ENCODE data around the gene ADGRG4. TPM values are rescaled to one million over a fixed set of nuclear protein-coding genes. Genes with fewer than 3 reads are reported as not detected.
"Not testable (repeated sequence)": the region's sequence is repeated elsewhere in the genome, so short reads cannot be mapped to it uniquely, and the experiment has no call there.

ADGRG4 gene, protein sequence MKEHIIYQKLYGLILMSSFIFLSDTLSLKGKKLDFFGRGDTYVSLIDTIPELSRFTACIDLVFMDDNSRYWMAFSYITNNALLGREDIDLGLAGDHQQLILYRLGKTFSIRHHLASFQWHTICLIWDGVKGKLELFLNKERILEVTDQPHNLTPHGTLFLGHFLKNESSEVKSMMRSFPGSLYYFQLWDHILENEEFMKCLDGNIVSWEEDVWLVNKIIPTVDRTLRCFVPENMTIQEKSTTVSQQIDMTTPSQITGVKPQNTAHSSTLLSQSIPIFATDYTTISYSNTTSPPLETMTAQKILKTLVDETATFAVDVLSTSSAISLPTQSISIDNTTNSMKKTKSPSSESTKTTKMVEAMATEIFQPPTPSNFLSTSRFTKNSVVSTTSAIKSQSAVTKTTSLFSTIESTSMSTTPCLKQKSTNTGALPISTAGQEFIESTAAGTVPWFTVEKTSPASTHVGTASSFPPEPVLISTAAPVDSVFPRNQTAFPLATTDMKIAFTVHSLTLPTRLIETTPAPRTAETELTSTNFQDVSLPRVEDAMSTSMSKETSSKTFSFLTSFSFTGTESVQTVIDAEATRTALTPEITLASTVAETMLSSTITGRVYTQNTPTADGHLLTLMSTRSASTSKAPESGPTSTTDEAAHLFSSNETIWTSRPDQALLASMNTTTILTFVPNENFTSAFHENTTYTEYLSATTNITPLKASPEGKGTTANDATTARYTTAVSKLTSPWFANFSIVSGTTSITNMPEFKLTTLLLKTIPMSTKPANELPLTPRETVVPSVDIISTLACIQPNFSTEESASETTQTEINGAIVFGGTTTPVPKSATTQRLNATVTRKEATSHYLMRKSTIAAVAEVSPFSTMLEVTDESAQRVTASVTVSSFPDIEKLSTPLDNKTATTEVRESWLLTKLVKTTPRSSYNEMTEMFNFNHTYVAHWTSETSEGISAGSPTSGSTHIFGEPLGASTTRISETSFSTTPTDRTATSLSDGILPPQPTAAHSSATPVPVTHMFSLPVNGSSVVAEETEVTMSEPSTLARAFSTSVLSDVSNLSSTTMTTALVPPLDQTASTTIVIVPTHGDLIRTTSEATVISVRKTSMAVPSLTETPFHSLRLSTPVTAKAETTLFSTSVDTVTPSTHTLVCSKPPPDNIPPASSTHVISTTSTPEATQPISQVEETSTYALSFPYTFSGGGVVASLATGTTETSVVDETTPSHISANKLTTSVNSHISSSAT (N-terminal part only)
- not detected for total RNA-seq

DNA sequence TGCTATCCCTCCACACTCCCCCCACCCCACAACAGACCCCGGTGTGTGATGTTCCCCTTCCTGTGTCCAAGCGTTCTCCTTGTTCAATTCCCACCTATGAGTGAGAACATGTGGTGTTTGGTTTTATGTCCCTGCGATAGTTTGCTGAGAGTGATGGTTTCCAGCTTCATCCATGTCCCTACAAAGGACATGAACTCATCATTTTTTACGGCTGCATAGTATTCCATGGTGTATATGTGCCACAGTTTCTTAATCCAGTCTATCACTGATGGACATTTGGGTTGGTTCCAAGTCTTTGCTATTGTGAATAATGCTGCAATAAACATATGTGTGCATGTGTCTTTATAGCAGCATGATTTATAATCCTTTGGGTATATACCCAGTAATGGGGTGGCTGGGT, at the start of gene ADGRG4:
Gene ADGRG4 (plus strand): TSS at position 243 of the 400 bp plus-strand sequence. CDS start 7,815 bp downstream, outside the sequence.
- H3K36me3 Mint-ChIP-seq; H3K9me3 Mint-ChIP-seq; POLR2A ChIA-PET; H3K4me3 Mint-ChIP-seq; H3K4me1 Mint-ChIP-seq; H3K27ac Mint-ChIP-seq; ATAC-seq (ENCODE audit: low read depth); DNase-seq; H3K27me3 Mint-ChIP-seq: not testable (repeated sequence)

DNA sequence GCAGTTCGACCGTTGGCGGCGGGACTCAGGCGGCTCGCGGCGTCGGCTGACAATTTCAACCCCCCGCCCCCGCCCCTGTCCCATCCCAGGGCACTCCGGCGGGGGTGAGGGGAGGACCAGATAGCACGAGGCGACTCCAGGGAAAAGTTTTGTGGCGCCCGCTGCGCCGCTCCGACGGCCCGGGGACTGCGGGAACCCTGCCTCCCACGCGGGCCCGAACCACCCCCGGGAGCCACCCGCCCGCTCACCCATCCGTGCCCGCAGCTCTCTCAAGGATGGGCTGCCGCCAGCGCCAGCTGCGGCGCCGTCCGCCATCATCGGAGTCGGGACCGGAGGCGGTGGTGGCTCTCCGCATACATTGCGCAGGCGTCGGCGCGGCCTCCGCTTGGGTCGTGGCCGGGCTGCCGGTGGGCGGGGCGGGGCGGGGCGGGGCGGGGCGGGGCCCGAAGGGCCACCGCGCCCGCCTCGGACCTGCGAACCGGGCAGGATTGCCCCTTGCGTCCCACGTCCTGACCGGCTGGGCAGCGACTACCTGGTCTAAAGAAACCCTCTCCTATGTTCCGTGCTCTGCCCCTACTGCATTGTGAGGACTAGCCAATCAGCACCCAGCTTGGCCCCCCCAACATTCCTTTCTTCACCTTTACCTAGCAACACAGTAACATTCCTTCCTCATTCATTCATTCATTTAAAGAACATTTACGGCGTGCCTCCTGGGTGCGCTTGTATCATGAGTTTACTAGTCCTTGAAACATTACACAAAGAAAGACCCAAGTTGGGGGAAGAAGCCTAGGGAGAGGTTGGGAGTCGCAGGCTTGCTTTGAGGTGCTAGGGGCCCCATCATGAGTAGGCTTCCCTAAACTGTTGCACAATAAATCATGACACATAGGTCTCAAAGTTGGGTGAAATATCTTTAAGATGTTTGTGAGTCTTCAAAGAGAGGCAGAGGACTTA, 49.4 kb upstream of the ADGRG4 start, which contains the start of gene MAP7D3:
Gene MAP7D3 (minus strand): TSS at position 360 of the 951 bp plus-strand sequence. CDS start 42 bp downstream, at position 318.
- Mint-ChIP-seq H3K4me3 (peak within 1 kb of the TSS; percentile 95), H3K4me1 (peaks cover 9% of the 10 kb centered on the region), H3K27me3 (no peaks in the 10 kb centered on the region), H3K9me3 (no peaks in the 10 kb centered on the region), H3K36me3 (no peaks in the 10 kb centered on the region), H3K27ac (peak within 1 kb of the TSS; percentile 92)
- ATAC-seq (ENCODE audit: low read depth) (peak; percentile 91), DNase-seq (peak; percentile 69)
- POLR2A ChIA-PET: interaction anchor here (0.8 kb wide), 1 partner anchor 12 kb away, joined by 4 read pairs; no protein-coding TSS in a partner anchor

DNA sequence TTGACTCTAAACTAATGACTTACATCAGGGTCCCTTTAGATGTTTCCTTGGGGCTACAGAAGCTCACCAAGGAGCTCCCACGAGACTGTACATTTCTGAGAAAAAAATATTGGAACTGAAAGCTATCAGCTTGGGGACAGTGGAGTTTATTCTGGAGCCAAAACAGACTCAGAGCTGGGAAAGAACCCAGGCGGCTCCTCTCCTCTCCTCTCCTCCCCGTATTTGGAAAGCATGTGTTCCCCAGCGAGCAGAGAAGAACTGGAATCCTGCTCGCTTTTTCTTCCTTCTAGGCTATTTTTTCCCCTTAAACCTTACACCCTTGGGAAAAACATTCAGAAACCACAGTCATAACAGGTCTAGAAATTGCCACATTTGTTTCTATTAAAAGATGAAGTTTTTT, 45.2 kb upstream of the ADGRG4 start:
- no peak for DNase-seq
- Mint-ChIP-seq H3K27me3 (no peaks in the 10 kb centered on the region), H3K27ac (no peak overlapping the region), H3K4me3 (no peak overlapping the region), H3K4me1 (peaks cover 16% of the 10 kb centered on the region), H3K9me3 (no peaks in the 10 kb centered on the region), H3K36me3 (no peaks in the 10 kb centered on the region)
- ATAC-seq (ENCODE audit: low read depth): no peak
- POLR2A ChIA-PET: no interaction called here

DNA sequence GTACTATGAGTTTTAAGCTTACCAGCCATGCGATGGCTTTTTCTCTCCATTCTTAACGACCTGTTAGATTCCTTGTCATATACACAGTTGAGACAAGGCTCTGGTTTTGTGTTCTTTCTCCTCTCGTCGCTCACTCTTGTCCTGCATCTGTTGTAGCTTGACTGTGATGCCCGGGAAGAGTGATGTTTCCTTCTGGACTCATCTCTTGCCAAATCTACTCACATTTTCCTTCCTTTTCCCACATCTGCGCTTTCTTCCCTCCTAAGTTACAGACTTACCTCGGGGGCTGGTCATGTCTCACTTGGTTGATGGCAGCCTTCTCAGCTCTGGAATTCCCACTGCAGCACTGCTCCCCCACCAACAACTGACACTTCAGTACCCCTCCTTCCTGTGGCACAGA, 44.7 kb upstream of the ADGRG4 start:
- no peak overlapping the region for H3K27ac Mint-ChIP-seq
- H3K4me3 Mint-ChIP-seq: no peak overlapping the region
- no peaks in the 10 kb centered on the region for H3K9me3 Mint-ChIP-seq
- peaks cover 16% of the 10 kb centered on the region for H3K4me1 Mint-ChIP-seq
- no peaks in the 10 kb centered on the region for H3K27me3 Mint-ChIP-seq
- DNase-seq: no peak
- no peak for ATAC-seq (ENCODE audit: low read depth)
- POLR2A ChIA-PET: no interaction called here
- H3K36me3 Mint-ChIP-seq: no peaks in the 10 kb centered on the region

DNA sequence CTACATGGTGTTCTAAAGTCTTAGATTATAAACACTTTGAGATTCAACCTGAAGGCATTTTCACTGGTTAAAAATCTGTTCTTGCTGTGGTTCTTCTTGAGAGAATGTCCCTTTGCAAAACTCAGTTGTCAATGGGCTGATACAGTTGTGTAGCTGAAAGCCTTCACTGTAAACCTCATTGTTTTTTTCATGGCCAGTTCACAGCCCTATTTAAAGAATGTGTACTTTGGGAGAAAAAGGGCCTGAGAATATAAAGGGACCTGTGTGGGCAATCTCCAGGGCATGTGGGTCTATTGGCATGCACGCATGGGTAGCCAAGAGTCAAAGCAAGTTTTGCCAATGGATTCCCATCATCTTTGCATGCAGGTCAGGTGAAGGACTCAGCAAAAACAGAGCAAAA, 41.8 kb upstream of the ADGRG4 start:
- H3K36me3 Mint-ChIP-seq: no peaks in the 10 kb centered on the region
- no peak for DNase-seq
- peak overlapping the region; percentile 86 for H3K27ac Mint-ChIP-seq
- H3K27me3 Mint-ChIP-seq: no peaks in the 10 kb centered on the region
- peak overlapping the region; percentile 5 for H3K4me3 Mint-ChIP-seq
- POLR2A ChIA-PET: no interaction called here
- peaks cover 13% of the 10 kb centered on the region for H3K4me1 Mint-ChIP-seq
- H3K9me3 Mint-ChIP-seq: no peaks in the 10 kb centered on the region
- no peak for ATAC-seq (ENCODE audit: low read depth)

DNA sequence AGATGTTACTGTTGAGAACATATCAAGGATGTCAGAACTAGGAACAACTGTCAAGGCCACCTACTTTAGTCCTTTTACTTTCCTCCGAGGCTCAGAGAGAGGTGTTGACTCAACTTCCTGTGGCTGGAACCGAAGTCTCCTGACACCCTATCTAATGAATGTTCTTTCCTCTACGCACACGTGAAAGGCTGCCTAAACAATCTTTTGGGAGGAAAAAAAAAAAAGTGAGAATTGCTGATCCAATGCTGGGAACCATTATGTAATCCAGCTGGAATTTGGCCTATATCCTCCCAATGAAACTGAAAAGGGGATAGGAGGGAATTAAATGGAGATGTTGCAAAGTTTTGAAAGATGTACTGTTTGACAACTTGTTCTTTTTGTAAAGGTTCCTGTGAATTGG, 41.2 kb upstream of the ADGRG4 start:
- POLR2A ChIA-PET: no interaction called here
- peak overlapping the region; percentile 65 for H3K4me3 Mint-ChIP-seq
- H3K27ac Mint-ChIP-seq: peak overlapping the region; percentile 86

DNA sequence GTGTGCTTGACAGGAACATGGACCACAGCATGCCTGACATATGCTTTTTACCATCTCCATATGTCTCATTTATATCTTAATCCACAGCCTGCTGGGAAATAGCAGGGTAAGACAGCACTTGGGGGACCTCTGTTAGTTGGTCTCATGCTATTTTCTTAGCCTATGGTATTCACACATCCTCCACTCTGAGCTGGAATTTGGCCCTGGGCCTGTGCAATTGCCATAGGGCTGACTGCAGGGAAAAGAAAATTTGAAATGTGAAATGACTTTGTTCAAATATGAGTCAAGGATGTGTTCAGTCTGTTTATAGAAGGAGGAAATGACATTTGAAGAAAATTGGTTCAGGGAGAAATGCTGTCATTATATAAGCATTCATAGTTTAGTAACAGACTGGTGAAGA, 40.0 kb upstream of the ADGRG4 start:
- Mint-ChIP-seq H3K36me3 (no peaks in the 10 kb centered on the region), H3K9me3 (no peaks in the 10 kb centered on the region), H3K27me3 (no peaks in the 10 kb centered on the region), H3K27ac (no peak overlapping the region), H3K4me1 (peaks cover 13% of the 10 kb centered on the region), H3K4me3 (no peak overlapping the region)
- DNase-seq (no peak), ATAC-seq (ENCODE audit: low read depth) (no peak)
- POLR2A ChIA-PET: no interaction called here

More for the DNA sequence above, 41.2 kb upstream of the ADGRG4 start:
- ATAC-seq (ENCODE audit: low read depth) (peak; percentile 87), DNase-seq (no peak)
- Mint-ChIP-seq H3K36me3 (no peaks in the 10 kb centered on the region), H3K9me3 (no peaks in the 10 kb centered on the region), H3K4me1 (peaks cover 13% of the 10 kb centered on the region), H3K27me3 (no peaks in the 10 kb centered on the region)

DNA sequence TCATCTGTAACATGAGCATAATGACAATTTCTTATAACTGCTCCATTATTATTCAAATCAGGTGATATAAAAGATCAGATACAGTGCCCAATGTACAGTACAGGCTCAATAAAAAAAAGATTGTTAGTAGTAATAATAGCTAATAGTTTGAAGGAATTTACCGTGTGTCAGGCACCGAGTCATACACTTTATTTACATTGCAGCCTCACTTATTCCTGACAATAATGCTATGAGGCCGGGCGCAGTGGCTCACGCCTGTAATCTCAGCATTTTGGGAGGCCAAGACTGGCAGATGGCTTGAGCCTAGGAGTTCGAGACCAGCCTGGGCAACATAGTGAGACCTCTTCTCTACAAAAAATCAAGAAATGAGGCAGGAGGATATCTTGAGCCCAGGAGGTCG, 39.4 kb upstream of the ADGRG4 start:
- Mint-ChIP-seq H3K4me1 (peaks cover 13% of the 10 kb centered on the region), H3K36me3 (no peaks in the 10 kb centered on the region), H3K9me3 (no peaks in the 10 kb centered on the region), H3K27ac (no peak overlapping the region), H3K4me3 (no peak overlapping the region), H3K27me3 (no peaks in the 10 kb centered on the region)
- ATAC-seq (ENCODE audit: low read depth): no peak
- POLR2A ChIA-PET: no interaction called here
- DNase-seq: no peak

DNA sequence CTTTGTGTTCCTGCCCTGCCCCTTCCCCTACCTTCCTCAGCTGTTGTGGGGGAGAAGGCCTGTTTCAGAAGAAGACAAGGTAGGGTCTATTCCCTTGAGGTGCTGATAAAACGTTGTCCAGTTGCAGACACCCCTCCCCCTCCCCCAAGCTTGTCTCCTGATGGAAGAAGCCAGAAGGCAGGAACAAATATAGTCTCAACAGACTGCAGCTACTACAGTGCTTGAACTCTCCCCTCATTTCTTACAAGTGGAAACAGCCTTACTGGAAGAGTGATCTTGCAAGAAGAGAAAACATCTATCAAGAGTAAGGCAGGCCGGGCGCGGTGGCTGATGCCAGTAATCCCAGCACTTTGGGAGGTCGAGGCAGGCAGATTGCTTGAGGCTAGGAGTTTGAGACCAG, 38.5 kb upstream of the ADGRG4 start:
- H3K27me3 Mint-ChIP-seq: no peaks in the 10 kb centered on the region
- no peak overlapping the region for H3K4me3 Mint-ChIP-seq
- H3K9me3 Mint-ChIP-seq: no peaks in the 10 kb centered on the region
- H3K4me1 Mint-ChIP-seq: peaks cover 13% of the 10 kb centered on the region
- no peak for DNase-seq
- POLR2A ChIA-PET: no interaction called here
- peak overlapping the region; percentile 56 for H3K27ac Mint-ChIP-seq
- no peak for ATAC-seq (ENCODE audit: low read depth)
- H3K36me3 Mint-ChIP-seq: no peaks in the 10 kb centered on the region

DNA sequence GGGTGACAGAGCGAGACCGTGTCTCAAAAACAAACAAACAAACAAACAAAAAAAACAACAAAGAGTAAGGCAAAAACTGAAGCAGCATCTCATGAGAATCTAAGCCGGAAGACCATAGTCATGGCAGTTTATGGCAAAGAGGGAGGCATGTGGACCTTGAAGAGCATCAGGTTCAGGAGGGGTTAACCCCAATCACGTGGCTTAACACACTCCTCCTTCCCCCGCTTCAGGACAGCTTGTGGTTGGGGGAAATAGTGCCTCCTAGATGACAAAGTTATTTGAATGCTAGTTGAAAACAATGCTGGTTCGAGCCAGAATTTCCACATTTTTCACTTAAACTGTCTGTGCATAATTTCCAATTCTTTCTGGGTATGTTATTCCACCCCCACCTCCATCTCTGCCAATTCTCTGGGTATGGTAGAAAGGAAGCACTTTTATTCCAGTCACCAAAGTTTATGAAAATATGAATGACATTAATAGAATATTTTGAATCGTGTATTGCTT, 37.9 kb upstream of the ADGRG4 start:
- no peak overlapping the region for H3K4me3 Mint-ChIP-seq
- H3K9me3 Mint-ChIP-seq: no peaks in the 10 kb centered on the region
- no peaks in the 10 kb centered on the region for H3K36me3 Mint-ChIP-seq
- H3K27me3 Mint-ChIP-seq: no peaks in the 10 kb centered on the region
- DNase-seq (no peak), ATAC-seq (ENCODE audit: low read depth) (no peak)
- peak overlapping the region; percentile 56 for H3K27ac Mint-ChIP-seq
- H3K4me1 Mint-ChIP-seq: peaks cover 13% of the 10 kb centered on the region
- POLR2A ChIA-PET: no interaction called here

DNA sequence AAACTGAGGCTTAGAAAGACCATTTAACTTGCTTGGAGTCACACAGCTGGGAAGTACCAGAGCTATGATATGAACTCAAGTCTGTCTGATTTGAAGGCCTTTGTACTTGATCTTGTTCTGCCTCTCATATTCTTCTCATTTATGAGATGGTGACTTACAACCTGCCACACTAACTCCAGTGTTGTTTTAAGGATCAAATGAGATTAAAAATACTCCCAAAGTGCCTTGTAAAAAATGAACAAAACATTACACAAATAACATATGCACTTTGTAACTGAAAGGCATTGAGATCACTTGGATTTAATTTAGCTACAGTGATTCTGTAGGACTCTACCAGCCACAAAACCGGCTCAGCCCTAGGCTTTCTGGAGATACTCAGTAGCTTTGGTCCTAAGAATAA, 33.9 kb upstream of the ADGRG4 start:
- Mint-ChIP-seq H3K36me3 (no peaks in the 10 kb centered on the region), H3K27me3 (no peaks in the 10 kb centered on the region), H3K9me3 (no peaks in the 10 kb centered on the region), H3K27ac (no peak overlapping the region), H3K4me3 (no peak overlapping the region), H3K4me1 (peaks cover 2% of the 10 kb centered on the region)
- DNase-seq: no peak
- ATAC-seq (ENCODE audit: low read depth): no peak
- POLR2A ChIA-PET: interaction anchor here (0.7 kb wide), 1 partner anchor 614 kb away, joined by 4 read pairs; the partner anchor contains the start of gene RBMX

Data from activated naive CD8-positive, alpha-beta T cell treated with anti-CD3 and anti-CD28 coated beads, Interleukin-2, amount 10 ng/mL, durations not matched to agents 7 days and 5 days (primary cell).